WTC11 (cell line): Measurements from ENCODE around the gene SMNDC1.

Experiments used
- ATF1 ChIP-seq: sonication (generic); formaldehyde crosslinking; IDR thresholded peaks from 2 replicates; pipeline ENCODE4 v1.8.1; 2023; ENCODE audit warnings: mild to moderate bottlenecking, moderate library complexity, missing genetic modification reagents
- ESRRA ChIP-seq: sonication (generic); formaldehyde crosslinking; IDR thresholded peaks from 2 replicates; pipeline ENCODE4 v1.8.1; 2022; ENCODE audit warnings: mild to moderate bottlenecking, missing genetic modification reagents, borderline replicate concordance
- SMAD3 ChIP-seq: sonication (generic); formaldehyde crosslinking; IDR thresholded peaks from 2 replicates; pipeline ENCODE4 v1.8.0; 2022; ENCODE audit warnings: missing genetic modification reagents, mild to moderate bottlenecking, borderline replicate concordance
- TF ChIP-seq, protein P1 (sequence below): sonication (generic); formaldehyde crosslinking; IDR thresholded peaks from 2 replicates; pipeline ENCODE4 v1.8.0; 2022; ENCODE audit warnings: mild to moderate bottlenecking, missing genetic modification reagents
- TF ChIP-seq, protein P2 (sequence below): fragments of 200-600 bp; IDR thresholded peaks from 2 replicates; pipeline ENCODE4 v1.8.0; 2022; ENCODE audit warnings: antibody characterized with exemption
- TF ChIP-seq, protein P3 (sequence below): sonication (generic); formaldehyde crosslinking; IDR thresholded peaks from 2 replicates; pipeline ENCODE4 v1.8.1; 2022; ENCODE audit warnings: low read depth, missing genetic modification reagents, borderline replicate concordance

DNA sequence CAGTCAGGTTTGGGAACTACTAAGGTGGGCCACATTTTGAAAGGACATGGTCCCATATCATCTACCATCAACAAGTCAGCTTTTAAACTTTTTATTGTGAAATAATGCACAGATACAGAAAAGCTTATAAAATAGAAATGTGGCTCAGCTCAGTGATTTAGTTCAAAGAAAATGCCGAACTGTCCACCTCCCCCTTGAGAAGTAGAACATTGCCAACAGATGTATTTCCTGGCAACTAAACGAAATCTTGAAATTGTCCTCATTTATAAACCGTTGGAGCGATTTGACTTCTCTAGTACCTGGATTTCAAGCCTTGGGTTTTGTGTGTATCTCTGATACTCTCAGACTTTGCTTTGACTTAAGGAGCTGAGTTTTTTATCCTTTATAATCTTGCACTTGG is 32.7 kb upstream of the SMNDC1 start:
- TF ChIP-seq, protein P1, sequence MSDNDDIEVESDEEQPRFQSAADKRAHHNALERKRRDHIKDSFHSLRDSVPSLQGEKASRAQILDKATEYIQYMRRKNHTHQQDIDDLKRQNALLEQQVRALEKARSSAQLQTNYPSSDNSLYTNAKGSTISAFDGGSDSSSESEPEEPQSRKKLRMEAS (CRISPR knock-in tag): no peak
- TF ChIP-seq, protein P2, sequence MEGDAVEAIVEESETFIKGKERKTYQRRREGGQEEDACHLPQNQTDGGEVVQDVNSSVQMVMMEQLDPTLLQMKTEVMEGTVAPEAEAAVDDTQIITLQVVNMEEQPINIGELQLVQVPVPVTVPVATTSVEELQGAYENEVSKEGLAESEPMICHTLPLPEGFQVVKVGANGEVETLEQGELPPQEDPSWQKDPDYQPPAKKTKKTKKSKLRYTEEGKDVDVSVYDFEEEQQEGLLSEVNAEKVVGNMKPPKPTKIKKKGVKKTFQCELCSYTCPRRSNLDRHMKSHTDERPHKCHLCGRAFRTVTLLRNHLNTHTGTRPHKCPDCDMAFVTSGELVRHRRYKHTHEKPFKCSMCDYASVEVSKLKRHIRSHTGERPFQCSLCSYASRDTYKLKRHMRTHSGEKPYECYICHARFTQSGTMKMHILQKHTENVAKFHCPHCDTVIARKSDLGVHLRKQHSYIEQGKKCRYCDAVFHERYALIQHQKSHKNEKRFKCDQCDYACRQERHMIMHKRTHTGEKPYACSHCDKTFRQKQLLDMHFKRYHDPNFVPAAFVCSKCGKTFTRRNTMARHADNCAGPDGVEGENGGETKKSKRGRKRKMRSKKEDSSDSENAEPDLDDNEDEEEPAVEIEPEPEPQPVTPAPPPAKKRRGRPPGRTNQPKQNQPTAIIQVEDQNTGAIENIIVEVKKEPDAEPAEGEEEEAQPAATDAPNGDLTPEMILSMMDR: no peak
- TF ChIP-seq SMAD3 (CRISPR knock-in tag) (no peak), ESRRA (no peak), ATF1 (CRISPR knock-in tag) (no peak)
- TF ChIP-seq, protein P3, sequence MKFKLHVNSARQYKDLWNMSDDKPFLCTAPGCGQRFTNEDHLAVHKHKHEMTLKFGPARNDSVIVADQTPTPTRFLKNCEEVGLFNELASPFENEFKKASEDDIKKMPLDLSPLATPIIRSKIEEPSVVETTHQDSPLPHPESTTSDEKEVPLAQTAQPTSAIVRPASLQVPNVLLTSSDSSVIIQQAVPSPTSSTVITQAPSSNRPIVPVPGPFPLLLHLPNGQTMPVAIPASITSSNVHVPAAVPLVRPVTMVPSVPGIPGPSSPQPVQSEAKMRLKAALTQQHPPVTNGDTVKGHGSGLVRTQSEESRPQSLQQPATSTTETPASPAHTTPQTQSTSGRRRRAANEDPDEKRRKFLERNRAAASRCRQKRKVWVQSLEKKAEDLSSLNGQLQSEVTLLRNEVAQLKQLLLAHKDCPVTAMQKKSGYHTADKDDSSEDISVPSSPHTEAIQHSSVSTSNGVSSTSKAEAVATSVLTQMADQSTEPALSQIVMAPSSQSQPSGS (CRISPR knock-in tag): no peak
